Liver (tissue), 9 donors: ENCODE measurements around the gene ACTR1A. TPM values are rescaled to one million over a fixed set of nuclear protein-coding genes. Genes with fewer than 3 reads are reported as not detected.

Source experiments
- DNase-seq: peaks from one replicate; pipeline ENCODE4 v3.0.0-alpha.2; 2017; ENCODE audit warnings: low spot score
- H3K27ac ChIP-seq, 2 donors: one replicate each; pipeline ENCODE4 v1.7.0; 2013; ENCODE audit warnings: inconsistent platforms in 2 of 2, low read length in 2 of 2, control low read depth in 1 of 2, low read depth in 1 of 2, mild to moderate bottlenecking in 1 of 2
- H3K27me3 ChIP-seq, 4 donors: one replicate each; pipeline versions ENCODE4 v1.6.1 to v1.7.0; 2013; ENCODE audit warnings: low read length in 3 of 4, inconsistent platforms in 1 of 4, mild to moderate bottlenecking in 1 of 4, moderate library complexity in 1 of 4; ENCODE audit not compliant: control insufficient read depth in 4 of 4, insufficient read depth in 4 of 4
- H3K36me3 ChIP-seq, 4 donors: one replicate each; pipeline versions ENCODE4 v1.6.1 to v1.7.0; 2013; ENCODE audit warnings: low read length in 3 of 4, mild to moderate bottlenecking in 3 of 4, low read depth in 1 of 4, moderate library complexity in 1 of 4; ENCODE audit not compliant: control insufficient read depth in 4 of 4, insufficient read depth in 3 of 4
- H3K4me1 ChIP-seq, 4 donors: one replicate each; pipeline versions ENCODE4 v1.6.1 to v1.7.0; 2013; ENCODE audit warnings: low read length in 3 of 4, mild to moderate bottlenecking in 3 of 4, moderate library complexity in 1 of 4; ENCODE audit not compliant: control insufficient read depth in 4 of 4, insufficient read depth in 4 of 4
- H3K4me3 ChIP-seq, 3 donors: one replicate each; pipeline versions ENCODE4 v1.6.1 to v1.7.0; 2013; ENCODE audit warnings: low read length in 3 of 3, control low read depth in 1 of 3, low read depth in 1 of 3, mild to moderate bottlenecking in 1 of 3
- H3K9ac ChIP-seq, 2 donors: one replicate each; pipeline ENCODE4 v1.7.0; 2013; ENCODE audit warnings: low read length in 2 of 2, mild to moderate bottlenecking in 2 of 2, moderate library complexity in 2 of 2, control low read depth in 1 of 2, low read depth in 1 of 2
- H3K9me3 ChIP-seq, 4 donors: one replicate each; pipeline versions ENCODE4 v1.6.1 to v1.7.0; 2013; ENCODE audit warnings: low read length in 3 of 4; ENCODE audit not compliant: control insufficient read depth in 4 of 4
- FOXA2 ChIP-seq: IDR thresholded peaks from 2 replicates; pipeline ENCODE4 v1.6.1; 2016; ENCODE audit warnings: antibody characterized with exemption
- HNF4A ChIP-seq, 2 donors: conservative IDR thresholded peaks; 2 replicates each; pipeline ENCODE4 v1.6.1; 2016; ENCODE audit warnings: antibody characterized with exemption in 2 of 2, mild to moderate bottlenecking in 2 of 2
- HNF4G ChIP-seq: IDR thresholded peaks from 2 replicates; pipeline ENCODE4 v1.6.1; 2016; ENCODE audit warnings: antibody characterized with exemption
- JUND ChIP-seq, 2 donors: IDR thresholded peaks; 2 replicates each; pipeline ENCODE4 v1.6.1; 2016; ENCODE audit warnings: antibody characterized with exemption in 2 of 2
- NR2F2 ChIP-seq: IDR thresholded peaks from 2 replicates; pipeline ENCODE4 v1.6.1; 2016; ENCODE audit warnings: antibody characterized with exemption
- RAD21 ChIP-seq, 2 donors: IDR thresholded peaks; 2 replicates each; pipeline ENCODE4 v1.6.1; 2016; ENCODE audit warnings: antibody characterized with exemption in 2 of 2, mild to moderate bottlenecking in 2 of 2
- RXRA ChIP-seq, 2 donors: IDR thresholded peaks; 2 replicates each; pipeline ENCODE4 v1.6.1; 2017 to 2018; ENCODE audit warnings: antibody characterized with exemption in 2 of 2, mild to moderate bottlenecking in 1 of 2
- TAF1 ChIP-seq: conservative IDR thresholded peaks from 2 replicates; pipeline ENCODE4 v1.6.1; 2016; ENCODE audit warnings: antibody characterized with exemption, mild to moderate bottlenecking
- YY1 ChIP-seq: IDR thresholded peaks from 2 replicates; pipeline ENCODE4 v1.6.1; 2016; ENCODE audit warnings: antibody characterized with exemption, mild to moderate bottlenecking
- WGBS: extraction: QIAGEN DNeasy Blood & Tissue Kit; methylation state at CpG from one replicate; pipeline ENCODE4 v1.1.7; 2013; 5-methylcytosine and 5-hydroxymethylcytosine counted together
- polyA plus RNA-seq, 2 donors: library from polyadenylated mRNA; stranded (reverse) in 1 of 2; unstranded in 1 of 2; fragments of 200-250 nt in 1 of 2; fragments of >200 nt in 1 of 2; fragmentation: Nextera tagmentation in 1 of 2; extraction: Ambion mirVana in 1 of 2; gene quantifications; one replicate each; pipeline versions ENCODE4 v1.2.1 to v1.2.3, GENCODE V29; 2013 to 2015
- total RNA-seq, 2 donors: library from RNA; depleted of rRNA; stranded (reverse); fragments of >200 nt; gene quantifications; one replicate each; pipeline ENCODE4 v1.2.3, GENCODE V29; 2014
- TF ChIP-seq, protein P1 (sequence below): IDR thresholded peaks from 2 replicates; pipeline ENCODE4 v1.6.1; 2016; ENCODE audit warnings: antibody characterized with exemption, mild to moderate bottlenecking
- TF ChIP-seq, protein P2 (sequence below): fragments of 150-350 bp; IDR thresholded peaks from 2 replicates; pipeline ENCODE4 v1.5.1; 2017; ENCODE audit warnings: improper control_type of control experiment, low read depth, low read length; ENCODE audit not compliant: missing input control
- TF ChIP-seq, protein P3 (sequence below): IDR thresholded peaks from 2 replicates; pipeline ENCODE4 v1.6.1; 2016; ENCODE audit warnings: antibody characterized with exemption
- TF ChIP-seq, protein P4 (sequence below): IDR thresholded peaks from 2 replicates; pipeline ENCODE4 v1.6.1; 2016; ENCODE audit warnings: antibody characterized with exemption
- donor health status: healthy.
- donor health status: healthy.
- donor health status: healthy.
- donor health status: healthy.
- donor health status: healthy.

The ACTR1A gene
- total and polyA plus RNA-seq, 4 donors = 24.5 to 51.9 (median 35.3) TPM

DNA sequence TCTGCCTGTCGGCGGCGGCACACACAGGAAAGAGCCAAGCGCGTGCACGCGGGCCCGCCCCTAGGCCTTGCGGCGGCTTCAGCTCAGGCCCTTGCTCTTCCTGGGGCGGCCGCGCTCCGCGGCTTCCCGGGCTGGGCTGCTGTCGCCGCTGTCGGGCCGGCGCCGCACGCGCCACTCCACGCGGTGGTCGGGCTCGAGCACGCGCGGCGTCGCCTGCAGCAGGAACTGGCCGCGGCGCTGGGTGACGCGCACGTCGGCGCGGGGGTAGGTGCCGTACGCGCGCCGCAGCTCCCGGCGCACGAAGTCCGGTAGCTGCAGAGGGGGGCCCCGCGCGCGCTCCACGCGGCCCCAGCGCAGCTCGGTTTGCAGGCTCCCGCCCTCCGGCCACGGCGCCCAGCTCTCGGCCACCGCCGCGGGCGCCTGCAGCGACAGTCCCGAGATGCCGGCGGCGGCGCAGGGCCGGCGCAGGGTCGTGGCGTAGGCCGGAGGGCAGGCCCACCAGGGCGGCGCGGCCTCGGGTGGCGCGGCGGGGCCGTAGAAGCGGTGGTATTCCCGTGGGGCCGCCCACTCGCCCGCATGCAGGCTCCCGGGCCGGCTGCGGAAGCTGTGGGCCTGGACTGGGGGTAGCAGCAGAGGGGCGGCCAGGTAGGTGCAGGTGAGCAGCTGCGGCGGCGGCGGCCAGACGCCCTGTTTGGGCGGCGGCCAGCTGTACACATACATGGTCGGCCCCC, 52.0 kb downstream of the ACTR1A start:
- H3K9me3 ChIP-seq = no peaks in the 10 kb centered on the region
- peaks cover 0 to 4% (median 1%) of the 10 kb centered on the region in 4 donors for H3K36me3 ChIP-seq
- WGBS = under 1% methylated on average over 104 of the region's 104 CpGs
- H3K27me3 ChIP-seq = no peaks in the 10 kb centered on the region
- H3K9ac ChIP-seq = peak overlapping the region; percentile 50 to 92
- TF ChIP-seq HNF4A (conservative IDR thresholded peaks at IDR 0.05) = no peak
- TF ChIP-seq, protein P1, sequence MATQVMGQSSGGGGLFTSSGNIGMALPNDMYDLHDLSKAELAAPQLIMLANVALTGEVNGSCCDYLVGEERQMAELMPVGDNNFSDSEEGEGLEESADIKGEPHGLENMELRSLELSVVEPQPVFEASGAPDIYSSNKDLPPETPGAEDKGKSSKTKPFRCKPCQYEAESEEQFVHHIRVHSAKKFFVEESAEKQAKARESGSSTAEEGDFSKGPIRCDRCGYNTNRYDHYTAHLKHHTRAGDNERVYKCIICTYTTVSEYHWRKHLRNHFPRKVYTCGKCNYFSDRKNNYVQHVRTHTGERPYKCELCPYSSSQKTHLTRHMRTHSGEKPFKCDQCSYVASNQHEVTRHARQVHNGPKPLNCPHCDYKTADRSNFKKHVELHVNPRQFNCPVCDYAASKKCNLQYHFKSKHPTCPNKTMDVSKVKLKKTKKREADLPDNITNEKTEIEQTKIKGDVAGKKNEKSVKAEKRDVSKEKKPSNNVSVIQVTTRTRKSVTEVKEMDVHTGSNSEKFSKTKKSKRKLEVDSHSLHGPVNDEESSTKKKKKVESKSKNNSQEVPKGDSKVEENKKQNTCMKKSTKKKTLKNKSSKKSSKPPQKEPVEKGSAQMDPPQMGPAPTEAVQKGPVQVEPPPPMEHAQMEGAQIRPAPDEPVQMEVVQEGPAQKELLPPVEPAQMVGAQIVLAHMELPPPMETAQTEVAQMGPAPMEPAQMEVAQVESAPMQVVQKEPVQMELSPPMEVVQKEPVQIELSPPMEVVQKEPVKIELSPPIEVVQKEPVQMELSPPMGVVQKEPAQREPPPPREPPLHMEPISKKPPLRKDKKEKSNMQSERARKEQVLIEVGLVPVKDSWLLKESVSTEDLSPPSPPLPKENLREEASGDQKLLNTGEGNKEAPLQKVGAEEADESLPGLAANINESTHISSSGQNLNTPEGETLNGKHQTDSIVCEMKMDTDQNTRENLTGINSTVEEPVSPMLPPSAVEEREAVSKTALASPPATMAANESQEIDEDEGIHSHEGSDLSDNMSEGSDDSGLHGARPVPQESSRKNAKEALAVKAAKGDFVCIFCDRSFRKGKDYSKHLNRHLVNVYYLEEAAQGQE = peak; percentile 7
- H3K27ac ChIP-seq = peak overlapping the region; percentile 81
- DNase-seq = peak; percentile 77
- peak overlapping the region; percentile 50 to 99 (median 99) for H3K4me3 ChIP-seq
- peaks cover 4 to 27% (median 16%) of the 10 kb centered on the region in 4 donors for H3K4me1 ChIP-seq

DNA sequence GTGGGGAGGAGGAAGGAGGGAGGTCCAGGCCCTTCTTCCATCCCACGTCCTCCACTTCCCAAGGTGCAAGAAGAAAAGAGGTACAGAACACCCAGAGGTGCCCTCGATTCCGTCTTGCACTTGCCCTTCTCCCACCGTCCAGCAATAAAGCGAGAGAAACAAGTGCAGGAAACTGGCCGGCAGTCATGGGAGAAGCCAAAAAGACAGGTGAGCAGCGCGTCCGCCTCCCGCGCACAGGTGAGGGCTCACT, 52.5 kb downstream of the ACTR1A start:
- H3K4me3 ChIP-seq = peak overlapping the region; percentile 50 to 99 (median 99)
- under 1% methylated on average over 11 of the region's 11 CpGs for WGBS
- no peak for DNase-seq
- H3K36me3 ChIP-seq = peaks cover 0 to under 1% (median 0%) of the 10 kb centered on the region in 4 donors
- peak overlapping the region; percentile 50 to 92 for H3K9ac ChIP-seq
- H3K9me3 ChIP-seq = no peaks in the 10 kb centered on the region
- H3K27me3 ChIP-seq = no peaks in the 10 kb centered on the region
- peaks cover 4 to 27% (median 16%) of the 10 kb centered on the region in 4 donors for H3K4me1 ChIP-seq
- TF ChIP-seq FOXA2 = no peak
- TF ChIP-seq, protein P1 = no peak
- no peak for TF ChIP-seq YY1
- TF ChIP-seq, protein P2, sequence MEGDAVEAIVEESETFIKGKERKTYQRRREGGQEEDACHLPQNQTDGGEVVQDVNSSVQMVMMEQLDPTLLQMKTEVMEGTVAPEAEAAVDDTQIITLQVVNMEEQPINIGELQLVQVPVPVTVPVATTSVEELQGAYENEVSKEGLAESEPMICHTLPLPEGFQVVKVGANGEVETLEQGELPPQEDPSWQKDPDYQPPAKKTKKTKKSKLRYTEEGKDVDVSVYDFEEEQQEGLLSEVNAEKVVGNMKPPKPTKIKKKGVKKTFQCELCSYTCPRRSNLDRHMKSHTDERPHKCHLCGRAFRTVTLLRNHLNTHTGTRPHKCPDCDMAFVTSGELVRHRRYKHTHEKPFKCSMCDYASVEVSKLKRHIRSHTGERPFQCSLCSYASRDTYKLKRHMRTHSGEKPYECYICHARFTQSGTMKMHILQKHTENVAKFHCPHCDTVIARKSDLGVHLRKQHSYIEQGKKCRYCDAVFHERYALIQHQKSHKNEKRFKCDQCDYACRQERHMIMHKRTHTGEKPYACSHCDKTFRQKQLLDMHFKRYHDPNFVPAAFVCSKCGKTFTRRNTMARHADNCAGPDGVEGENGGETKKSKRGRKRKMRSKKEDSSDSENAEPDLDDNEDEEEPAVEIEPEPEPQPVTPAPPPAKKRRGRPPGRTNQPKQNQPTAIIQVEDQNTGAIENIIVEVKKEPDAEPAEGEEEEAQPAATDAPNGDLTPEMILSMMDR = no peak
- TF ChIP-seq TAF1 = no peak
- TF ChIP-seq, protein P3, sequence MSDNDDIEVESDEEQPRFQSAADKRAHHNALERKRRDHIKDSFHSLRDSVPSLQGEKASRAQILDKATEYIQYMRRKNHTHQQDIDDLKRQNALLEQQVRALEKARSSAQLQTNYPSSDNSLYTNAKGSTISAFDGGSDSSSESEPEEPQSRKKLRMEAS = no peak
- no peak for TF ChIP-seq NR2F2
- no peak for TF ChIP-seq HNF4G
- TF ChIP-seq, protein P4, sequence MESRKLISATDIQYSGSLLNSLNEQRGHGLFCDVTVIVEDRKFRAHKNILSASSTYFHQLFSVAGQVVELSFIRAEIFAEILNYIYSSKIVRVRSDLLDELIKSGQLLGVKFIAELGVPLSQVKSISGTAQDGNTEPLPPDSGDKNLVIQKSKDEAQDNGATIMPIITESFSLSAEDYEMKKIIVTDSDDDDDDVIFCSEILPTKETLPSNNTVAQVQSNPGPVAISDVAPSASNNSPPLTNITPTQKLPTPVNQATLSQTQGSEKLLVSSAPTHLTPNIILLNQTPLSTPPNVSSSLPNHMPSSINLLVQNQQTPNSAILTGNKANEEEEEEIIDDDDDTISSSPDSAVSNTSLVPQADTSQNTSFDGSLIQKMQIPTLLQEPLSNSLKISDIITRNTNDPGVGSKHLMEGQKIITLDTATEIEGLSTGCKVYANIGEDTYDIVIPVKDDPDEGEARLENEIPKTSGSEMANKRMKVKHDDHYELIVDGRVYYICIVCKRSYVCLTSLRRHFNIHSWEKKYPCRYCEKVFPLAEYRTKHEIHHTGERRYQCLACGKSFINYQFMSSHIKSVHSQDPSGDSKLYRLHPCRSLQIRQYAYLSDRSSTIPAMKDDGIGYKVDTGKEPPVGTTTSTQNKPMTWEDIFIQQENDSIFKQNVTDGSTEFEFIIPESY = no peak
- no peak for TF ChIP-seq RXRA (IDR thresholded peaks at IDR 0.05)
- TF ChIP-seq JUND (IDR thresholded peaks at IDR 0.05) = no peak
- no peak for TF ChIP-seq RAD21 (IDR thresholded peaks at IDR 0.05)
- H3K27ac ChIP-seq = peak overlapping the region; percentile 80 to 81
